GM23338 (cell line): ENCODE results near the gene SOWAHC. TPM values are rescaled to one million over a fixed set of nuclear protein-coding genes. Genes with fewer than 3 reads are reported as not detected.

Experiments
- ATAC-seq: fragments of 200-7000 bp; cut with Tn5 transposase; 3 replicates; pipeline ENCODE4 v1.9.1; 2020
- DNase-seq: peaks from one replicate; pipeline ENCODE4 v3.0.0-alpha.2; 2015; ENCODE audit warnings: low spot score
- H2AFZ ChIP-seq: fragments of 200-600 bp; sonication (generic); 2 replicates; pipeline ENCODE4 v1.8.0; 2016; ENCODE audit warnings: antibody characterized with exemption, mild to moderate bottlenecking, moderate library complexity
- H3F3A ChIP-seq: fragments of 200-600 bp; sonication (generic); replicated peaks from 2 replicates; pipeline ENCODE4 v1.8.0; 2017; ENCODE audit warnings: antibody characterized with exemption, mixed run types, low read depth
- H3K27ac ChIP-seq: fragments of 200-600 bp; sonication (generic); 2 replicates; pipeline ENCODE4 v1.6.1; 2016; ENCODE audit warnings: low read depth
- H3K27me3 ChIP-seq: fragments of 200-600 bp; sonication (generic); 2 replicates; pipeline ENCODE4 v1.8.0; 2016; ENCODE audit warnings: mild to moderate bottlenecking, mixed run types, moderate library complexity; ENCODE audit not compliant: insufficient read depth
- H3K36me3 ChIP-seq: fragments of 200-600 bp; sonication (generic); 2 replicates; pipeline ENCODE4 v1.8.0; 2016; ENCODE audit warnings: mild to moderate bottlenecking; ENCODE audit not compliant: insufficient read depth
- H3K4me1 ChIP-seq: fragments of 200-600 bp; sonication (generic); 2 replicates; pipeline ENCODE4 v1.8.0; 2016; ENCODE audit warnings: mild to moderate bottlenecking, moderate library complexity; ENCODE audit not compliant: insufficient read depth
- H3K4me2 ChIP-seq: fragments of 200-600 bp; sonication (generic); 2 replicates; pipeline ENCODE4 v1.7.1; 2017; ENCODE audit warnings: mixed run types
- H3K4me3 ChIP-seq: fragments of 200-600 bp; sonication (generic); 2 replicates; pipeline ENCODE4 v1.6.1; 2016; ENCODE audit warnings: mixed run types
- H3K79me2 ChIP-seq: fragments of 200-600 bp; sonication (generic); replicated peaks from 2 replicates; pipeline ENCODE4 v1.8.0; 2017; ENCODE audit warnings: mild to moderate bottlenecking; ENCODE audit not compliant: insufficient read depth
- H3K9me2 ChIP-seq: fragments of 200-600 bp; sonication (generic); 2 replicates; pipeline ENCODE4 v1.8.0; 2017; ENCODE audit not compliant: insufficient read depth
- H4K20me1 ChIP-seq: fragments of 200-600 bp; sonication (generic); replicated peaks from 2 replicates; pipeline ENCODE4 v1.8.0; 2017; ENCODE audit warnings: mild to moderate bottlenecking; ENCODE audit not compliant: insufficient read depth
- H3K27ac Mint-ChIP-seq: 2 replicates; pipeline ENCODE4 v1.8.0; 2020; ENCODE audit warnings: inconsistent platforms, mild to moderate bottlenecking, moderate library complexity, mixed read lengths
- H3K27me3 Mint-ChIP-seq: 3 replicates; pipeline ENCODE4 v1.8.0; 2022; ENCODE audit warnings: low read depth, mild to moderate bottlenecking, moderate library complexity, mixed read lengths, inconsistent platforms; ENCODE audit not compliant: insufficient read depth, poor library complexity
- H3K36me3 Mint-ChIP-seq: 3 replicates; pipeline ENCODE4 v1.8.0; 2021; ENCODE audit warnings: low read depth, mild to moderate bottlenecking, inconsistent platforms, moderate library complexity, mixed read lengths
- H3K4me1 Mint-ChIP-seq: 3 replicates; pipeline ENCODE4 v1.8.0; 2020; ENCODE audit warnings: mild to moderate bottlenecking, inconsistent platforms, mixed read lengths
- H3K4me3 Mint-ChIP-seq: 3 replicates; pipeline ENCODE4 v1.8.0; 2021; ENCODE audit warnings: moderate library complexity, mild to moderate bottlenecking, inconsistent platforms, mixed read lengths
- H3K9me3 Mint-ChIP-seq: 3 replicates; pipeline ENCODE4 v1.8.0; 2020; ENCODE audit warnings: moderate library complexity, mild to moderate bottlenecking, inconsistent platforms, mixed read lengths
- CREB1 ChIP-seq: fragments of 250-450 bp; sonication (Bioruptor Pico); IDR thresholded peaks from 2 replicates; pipeline ENCODE4 v1.5.0; 2020; ENCODE audit warnings: low read depth, mild to moderate bottlenecking, moderate library complexity
- EZH2phosphoT487 ChIP-seq: fragments of 200-600 bp; sonication (generic); IDR thresholded peaks from one replicate; pipeline ENCODE4 v1.8.1; 2018; ENCODE audit warnings: antibody characterized with exemption; ENCODE audit not compliant: unreplicated experiment
- JUNB ChIP-seq: IDR thresholded peaks from one replicate; pipeline ENCODE4 v1.6.1; 2016; ENCODE audit warnings: antibody characterized with exemption; ENCODE audit not compliant: unreplicated experiment
- NANOG ChIP-seq: IDR thresholded peaks from 2 replicates; pipeline ENCODE4 v1.6.1; 2016; ENCODE audit warnings: antibody characterized with exemption, borderline replicate concordance
- POLR2AphosphoS5 ChIP-seq: IDR thresholded peaks from 2 replicates; pipeline ENCODE4 v1.6.1; 2016; ENCODE audit warnings: antibody characterized with exemption, low read depth
- STAT1 ChIP-seq: IDR thresholded peaks from one replicate; pipeline ENCODE4 v1.6.1; 2016; ENCODE audit warnings: antibody characterized with exemption; ENCODE audit not compliant: unreplicated experiment
- ZNF114 ChIP-seq: fragments of 250-450 bp; sonication (Bioruptor Pico); IDR thresholded peaks from 2 replicates; pipeline ENCODE4 v1.5.0; 2020; ENCODE audit warnings: mild to moderate bottlenecking, moderate library complexity
- ZNF331 ChIP-seq: fragments of 250-450 bp; sonication (Bioruptor Pico); IDR thresholded peaks from 2 replicates; pipeline ENCODE4 v1.5.0; 2020; ENCODE audit warnings: low read depth, mild to moderate bottlenecking, moderate library complexity
- polyA plus RNA-seq: library from polyadenylated mRNA; unstranded; fragments of >200 nt; fragmentation: Nextera tagmentation; extraction: Ambion mirVana; gene quantifications from 2 replicates; pipeline ENCODE4 v1.2.1, GENCODE V29; 2016
- total RNA-seq: library from RNA; depleted of rRNA; stranded (reverse); fragments of >200 nt; shearing (Covaris generic); gene quantifications from 2 replicates; pipeline ENCODE4 v1.2.3, GENCODE V29; 2014
- TF ChIP-seq, protein P1 (sequence below): fragments of 250-450 bp; sonication (Bioruptor Pico); IDR thresholded peaks from 2 replicates; pipeline ENCODE4 v1.5.0; 2020; ENCODE audit warnings: mild to moderate bottlenecking, moderate library complexity
- TF ChIP-seq, protein P2 (sequence below), 2 experiments: fragments of 200-600 bp in 1 of 2; sonication (generic) in 1 of 2; conservative IDR thresholded peaks; 2 replicates each; pipeline versions ENCODE4 v1.5.1 to v1.6.1; 2016 to 2017; ENCODE audit warnings: antibody characterized with exemption in 2 of 2, low read depth in 2 of 2, mild to moderate bottlenecking in 2 of 2, moderate library complexity in 1 of 2
- TF ChIP-seq, protein P3 (sequence below): IDR thresholded peaks from 2 replicates; pipeline ENCODE4 v1.6.1; 2016; ENCODE audit warnings: antibody characterized with exemption
- TF ChIP-seq, protein P4 (sequence below): IDR thresholded peaks from one replicate; pipeline ENCODE4 v1.6.1; 2018; ENCODE audit warnings: antibody characterized with exemption; ENCODE audit not compliant: unreplicated experiment

Gene SOWAHC
- total and polyA plus RNA-seq, 2 experiments from 2014 or later: 7.4 to 26.3 TPM

DNA sequence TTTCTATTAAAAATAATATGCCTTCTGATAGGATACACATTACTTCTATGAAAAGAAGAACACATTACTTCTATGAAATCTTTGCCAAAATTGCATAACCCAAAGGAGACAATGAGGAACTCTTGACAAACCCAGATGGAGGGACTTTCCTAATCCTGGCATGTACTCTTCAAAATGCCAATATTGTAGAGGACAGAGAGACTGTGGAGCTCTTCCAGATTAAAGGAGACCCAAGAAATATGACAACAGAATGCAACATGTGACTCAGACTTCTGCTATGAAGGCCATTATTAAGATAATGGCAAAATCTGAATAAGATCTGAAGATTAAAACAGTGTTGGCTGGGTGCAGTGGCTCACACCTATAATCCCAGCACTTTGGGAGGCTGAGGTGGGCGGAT lies 22.2 kb downstream of the SOWAHC start (continued):
- TF ChIP-seq, protein P1, sequence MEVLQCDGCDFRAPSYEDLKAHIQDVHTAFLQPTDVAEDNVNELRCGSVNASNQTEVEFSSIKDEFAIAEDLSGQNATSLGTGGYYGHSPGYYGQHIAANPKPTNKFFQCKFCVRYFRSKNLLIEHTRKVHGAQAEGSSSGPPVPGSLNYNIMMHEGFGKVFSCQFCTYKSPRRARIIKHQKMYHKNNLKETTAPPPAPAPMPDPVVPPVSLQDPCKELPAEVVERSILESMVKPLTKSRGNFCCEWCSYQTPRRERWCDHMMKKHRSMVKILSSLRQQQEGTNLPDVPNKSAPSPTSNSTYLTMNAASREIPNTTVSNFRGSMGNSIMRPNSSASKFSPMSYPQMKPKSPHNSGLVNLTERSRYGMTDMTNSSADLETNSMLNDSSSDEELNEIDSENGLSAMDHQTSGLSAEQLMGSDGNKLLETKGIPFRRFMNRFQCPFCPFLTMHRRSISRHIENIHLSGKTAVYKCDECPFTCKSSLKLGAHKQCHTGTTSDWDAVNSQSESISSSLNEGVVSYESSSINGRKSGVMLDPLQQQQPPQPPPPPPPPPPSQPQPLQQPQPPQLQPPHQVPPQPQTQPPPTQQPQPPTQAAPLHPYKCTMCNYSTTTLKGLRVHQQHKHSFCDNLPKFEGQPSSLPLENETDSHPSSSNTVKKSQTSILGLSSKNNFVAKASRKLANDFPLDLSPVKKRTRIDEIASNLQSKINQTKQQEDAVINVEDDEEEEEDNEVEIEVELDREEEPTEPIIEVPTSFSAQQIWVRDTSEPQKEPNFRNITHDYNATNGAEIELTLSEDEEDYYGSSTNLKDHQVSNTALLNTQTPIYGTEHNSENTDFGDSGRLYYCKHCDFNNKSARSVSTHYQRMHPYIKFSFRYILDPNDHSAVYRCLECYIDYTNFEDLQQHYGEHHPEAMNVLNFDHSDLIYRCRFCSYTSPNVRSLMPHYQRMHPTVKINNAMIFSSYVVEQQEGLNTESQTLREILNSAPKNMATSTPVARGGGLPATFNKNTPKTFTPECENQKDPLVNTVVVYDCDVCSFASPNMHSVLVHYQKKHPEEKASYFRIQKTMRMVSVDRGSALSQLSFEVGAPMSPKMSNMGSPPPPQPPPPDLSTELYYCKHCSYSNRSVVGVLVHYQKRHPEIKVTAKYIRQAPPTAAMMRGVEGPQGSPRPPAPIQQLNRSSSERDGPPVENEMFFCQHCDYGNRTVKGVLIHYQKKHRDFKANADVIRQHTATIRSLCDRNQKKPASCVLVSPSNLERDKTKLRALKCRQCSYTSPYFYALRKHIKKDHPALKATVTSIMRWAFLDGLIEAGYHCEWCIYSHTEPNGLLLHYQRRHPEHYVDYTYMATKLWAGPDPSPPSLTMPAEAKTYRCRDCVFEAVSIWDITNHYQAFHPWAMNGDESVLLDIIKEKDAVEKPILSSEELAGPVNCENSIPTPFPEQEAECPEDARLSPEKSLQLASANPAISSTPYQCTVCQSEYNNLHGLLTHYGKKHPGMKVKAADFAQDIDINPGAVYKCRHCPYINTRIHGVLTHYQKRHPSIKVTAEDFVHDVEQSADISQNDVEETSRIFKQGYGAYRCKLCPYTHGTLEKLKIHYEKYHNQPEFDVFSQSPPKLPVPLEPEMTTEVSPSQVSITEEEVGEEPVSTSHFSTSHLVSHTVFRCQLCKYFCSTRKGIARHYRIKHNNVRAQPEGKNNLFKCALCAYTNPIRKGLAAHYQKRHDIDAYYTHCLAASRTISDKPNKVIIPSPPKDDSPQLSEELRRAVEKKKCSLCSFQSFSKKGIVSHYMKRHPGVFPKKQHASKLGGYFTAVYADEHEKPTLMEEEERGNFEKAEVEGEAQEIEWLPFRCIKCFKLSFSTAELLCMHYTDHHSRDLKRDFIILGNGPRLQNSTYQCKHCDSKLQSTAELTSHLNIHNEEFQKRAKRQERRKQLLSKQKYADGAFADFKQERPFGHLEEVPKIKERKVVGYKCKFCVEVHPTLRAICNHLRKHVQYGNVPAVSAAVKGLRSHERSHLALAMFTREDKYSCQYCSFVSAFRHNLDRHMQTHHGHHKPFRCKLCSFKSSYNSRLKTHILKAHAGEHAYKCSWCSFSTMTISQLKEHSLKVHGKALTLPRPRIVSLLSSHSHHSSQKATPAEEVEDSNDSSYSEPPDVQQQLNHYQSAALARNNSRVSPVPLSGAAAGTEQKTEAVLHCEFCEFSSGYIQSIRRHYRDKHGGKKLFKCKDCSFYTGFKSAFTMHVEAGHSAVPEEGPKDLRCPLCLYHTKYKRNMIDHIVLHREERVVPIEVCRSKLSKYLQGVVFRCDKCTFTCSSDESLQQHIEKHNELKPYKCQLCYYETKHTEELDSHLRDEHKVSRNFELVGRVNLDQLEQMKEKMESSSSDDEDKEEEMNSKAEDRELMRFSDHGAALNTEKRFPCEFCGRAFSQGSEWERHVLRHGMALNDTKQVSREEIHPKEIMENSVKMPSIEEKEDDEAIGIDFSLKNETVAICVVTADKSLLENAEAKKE (CRISPR knock-in tag): no peak
- TF ChIP-seq CREB1 (CRISPR knock-in tag): no peak

DNA sequence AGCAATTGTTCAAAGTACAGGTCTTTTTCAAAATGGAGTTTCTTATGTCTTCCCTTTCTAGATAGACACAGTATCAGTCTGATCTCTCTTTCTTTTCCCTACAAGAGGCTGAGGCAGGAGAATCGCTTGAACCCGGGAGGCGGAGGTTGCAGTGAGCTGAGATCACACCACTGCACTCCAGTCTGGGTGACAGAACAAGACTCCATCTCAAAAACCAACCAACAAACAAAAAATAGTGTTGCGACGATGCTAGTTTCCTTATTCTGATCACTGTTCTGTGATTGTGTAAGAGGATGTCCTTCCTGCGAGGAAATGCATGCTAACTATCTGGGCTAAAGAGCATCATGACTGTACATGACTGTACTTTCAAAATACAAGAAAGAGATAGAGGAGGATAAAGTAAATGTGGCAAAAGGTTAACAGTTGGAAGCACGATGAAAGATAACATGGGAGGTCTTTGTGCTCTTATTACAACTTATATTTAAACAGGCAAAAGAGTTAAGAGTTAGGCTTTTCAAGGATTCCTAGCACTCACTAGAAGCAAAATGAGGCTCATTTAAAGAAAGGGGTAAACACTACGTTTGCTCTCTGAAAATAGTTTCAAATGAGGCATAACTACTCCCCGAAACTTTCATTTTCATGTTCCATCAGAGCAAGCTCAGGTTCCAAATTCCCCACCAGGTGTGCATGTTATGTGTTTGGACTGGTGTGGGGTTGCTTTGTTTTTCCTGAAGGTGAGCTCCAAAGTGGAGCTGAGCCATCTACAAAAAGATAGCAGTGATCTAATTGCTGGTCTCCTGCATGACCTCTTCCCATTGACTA lies 23.8 kb downstream of the SOWAHC start:
- no peaks in the 10 kb centered on the region; the same call in 1 of the 2 replicates for H3K9me2 ChIP-seq
- DNase-seq (no peak), ATAC-seq (no peak)
- no peak overlapping the region for H3K4me3 Mint-ChIP-seq
- no peak overlapping the region for H3K4me3 ChIP-seq
- H3F3A ChIP-seq: no peaks in the 10 kb centered on the region
- no peaks in the 10 kb centered on the region for H4K20me1 ChIP-seq
- peak overlapping the region; percentile 88; the same call in 1 of the 2 replicates for H2AFZ ChIP-seq
- H3K4me2 ChIP-seq: no peak overlapping the region
- no peak overlapping the region for H3K27ac ChIP-seq
- no peaks in the 10 kb centered on the region for H3K36me3 Mint-ChIP-seq
- H3K9me3 Mint-ChIP-seq: no peaks in the 10 kb centered on the region
- no peaks in the 10 kb centered on the region for H3K4me1 ChIP-seq
- H3K4me1 Mint-ChIP-seq: peaks cover 2% of the 10 kb centered on the region; the same call in 1 of the 3 replicates
- H3K36me3 ChIP-seq: no peaks in the 10 kb centered on the region
- H3K27me3 Mint-ChIP-seq: no peaks in the 10 kb centered on the region
- no peaks in the 10 kb centered on the region for H3K79me2 ChIP-seq
- H3K27me3 ChIP-seq: no peaks in the 10 kb centered on the region
- no peak overlapping the region for H3K27ac Mint-ChIP-seq
- no peak for TF ChIP-seq EZH2phosphoT487
- no peak for TF ChIP-seq ZNF114
- TF ChIP-seq NANOG: no peak
- TF ChIP-seq, protein P2, sequence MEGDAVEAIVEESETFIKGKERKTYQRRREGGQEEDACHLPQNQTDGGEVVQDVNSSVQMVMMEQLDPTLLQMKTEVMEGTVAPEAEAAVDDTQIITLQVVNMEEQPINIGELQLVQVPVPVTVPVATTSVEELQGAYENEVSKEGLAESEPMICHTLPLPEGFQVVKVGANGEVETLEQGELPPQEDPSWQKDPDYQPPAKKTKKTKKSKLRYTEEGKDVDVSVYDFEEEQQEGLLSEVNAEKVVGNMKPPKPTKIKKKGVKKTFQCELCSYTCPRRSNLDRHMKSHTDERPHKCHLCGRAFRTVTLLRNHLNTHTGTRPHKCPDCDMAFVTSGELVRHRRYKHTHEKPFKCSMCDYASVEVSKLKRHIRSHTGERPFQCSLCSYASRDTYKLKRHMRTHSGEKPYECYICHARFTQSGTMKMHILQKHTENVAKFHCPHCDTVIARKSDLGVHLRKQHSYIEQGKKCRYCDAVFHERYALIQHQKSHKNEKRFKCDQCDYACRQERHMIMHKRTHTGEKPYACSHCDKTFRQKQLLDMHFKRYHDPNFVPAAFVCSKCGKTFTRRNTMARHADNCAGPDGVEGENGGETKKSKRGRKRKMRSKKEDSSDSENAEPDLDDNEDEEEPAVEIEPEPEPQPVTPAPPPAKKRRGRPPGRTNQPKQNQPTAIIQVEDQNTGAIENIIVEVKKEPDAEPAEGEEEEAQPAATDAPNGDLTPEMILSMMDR (conservative IDR thresholded peaks at IDR 0.05; ENCODE audit: low read depth in 2 of 2): no peak
- no peak for TF ChIP-seq ZNF331
- TF ChIP-seq JUNB: no peak
- no peak for TF ChIP-seq POLR2AphosphoS5
- TF ChIP-seq STAT1: no peak
- TF ChIP-seq, protein P3, sequence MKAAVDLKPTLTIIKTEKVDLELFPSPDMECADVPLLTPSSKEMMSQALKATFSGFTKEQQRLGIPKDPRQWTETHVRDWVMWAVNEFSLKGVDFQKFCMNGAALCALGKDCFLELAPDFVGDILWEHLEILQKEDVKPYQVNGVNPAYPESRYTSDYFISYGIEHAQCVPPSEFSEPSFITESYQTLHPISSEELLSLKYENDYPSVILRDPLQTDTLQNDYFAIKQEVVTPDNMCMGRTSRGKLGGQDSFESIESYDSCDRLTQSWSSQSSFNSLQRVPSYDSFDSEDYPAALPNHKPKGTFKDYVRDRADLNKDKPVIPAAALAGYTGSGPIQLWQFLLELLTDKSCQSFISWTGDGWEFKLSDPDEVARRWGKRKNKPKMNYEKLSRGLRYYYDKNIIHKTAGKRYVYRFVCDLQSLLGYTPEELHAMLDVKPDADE: no peak
- TF ChIP-seq, protein P4, sequence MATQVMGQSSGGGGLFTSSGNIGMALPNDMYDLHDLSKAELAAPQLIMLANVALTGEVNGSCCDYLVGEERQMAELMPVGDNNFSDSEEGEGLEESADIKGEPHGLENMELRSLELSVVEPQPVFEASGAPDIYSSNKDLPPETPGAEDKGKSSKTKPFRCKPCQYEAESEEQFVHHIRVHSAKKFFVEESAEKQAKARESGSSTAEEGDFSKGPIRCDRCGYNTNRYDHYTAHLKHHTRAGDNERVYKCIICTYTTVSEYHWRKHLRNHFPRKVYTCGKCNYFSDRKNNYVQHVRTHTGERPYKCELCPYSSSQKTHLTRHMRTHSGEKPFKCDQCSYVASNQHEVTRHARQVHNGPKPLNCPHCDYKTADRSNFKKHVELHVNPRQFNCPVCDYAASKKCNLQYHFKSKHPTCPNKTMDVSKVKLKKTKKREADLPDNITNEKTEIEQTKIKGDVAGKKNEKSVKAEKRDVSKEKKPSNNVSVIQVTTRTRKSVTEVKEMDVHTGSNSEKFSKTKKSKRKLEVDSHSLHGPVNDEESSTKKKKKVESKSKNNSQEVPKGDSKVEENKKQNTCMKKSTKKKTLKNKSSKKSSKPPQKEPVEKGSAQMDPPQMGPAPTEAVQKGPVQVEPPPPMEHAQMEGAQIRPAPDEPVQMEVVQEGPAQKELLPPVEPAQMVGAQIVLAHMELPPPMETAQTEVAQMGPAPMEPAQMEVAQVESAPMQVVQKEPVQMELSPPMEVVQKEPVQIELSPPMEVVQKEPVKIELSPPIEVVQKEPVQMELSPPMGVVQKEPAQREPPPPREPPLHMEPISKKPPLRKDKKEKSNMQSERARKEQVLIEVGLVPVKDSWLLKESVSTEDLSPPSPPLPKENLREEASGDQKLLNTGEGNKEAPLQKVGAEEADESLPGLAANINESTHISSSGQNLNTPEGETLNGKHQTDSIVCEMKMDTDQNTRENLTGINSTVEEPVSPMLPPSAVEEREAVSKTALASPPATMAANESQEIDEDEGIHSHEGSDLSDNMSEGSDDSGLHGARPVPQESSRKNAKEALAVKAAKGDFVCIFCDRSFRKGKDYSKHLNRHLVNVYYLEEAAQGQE: no peak
- TF ChIP-seq CREB1 (CRISPR knock-in tag): no peak
